DMS53 treated with DMSO at 0.1 percent for 48 hours (cell line): ENCODE results near the gene DDI1.

Experiments
- DNase-seq: peaks from one replicate; lab custom pipeline; 2025; ENCODE audit not compliant: unreplicated experiment; lab: John Stamatoyannopoulos, UW

DDI1 gene

GRCh38 chr11:104075706-104076105 is 39.3 kb downstream of the DDI1 start:
- DNase-seq = no peak

GRCh38 chr11:104076455-104076854 is 40.0 kb downstream of the DDI1 start:
- no peak for DNase-seq

- no peak for DNase-seq
Observed at GRCh38 chr11:104078245-104078644, 41.8 kb downstream of the DDI1 start.

DNA sequence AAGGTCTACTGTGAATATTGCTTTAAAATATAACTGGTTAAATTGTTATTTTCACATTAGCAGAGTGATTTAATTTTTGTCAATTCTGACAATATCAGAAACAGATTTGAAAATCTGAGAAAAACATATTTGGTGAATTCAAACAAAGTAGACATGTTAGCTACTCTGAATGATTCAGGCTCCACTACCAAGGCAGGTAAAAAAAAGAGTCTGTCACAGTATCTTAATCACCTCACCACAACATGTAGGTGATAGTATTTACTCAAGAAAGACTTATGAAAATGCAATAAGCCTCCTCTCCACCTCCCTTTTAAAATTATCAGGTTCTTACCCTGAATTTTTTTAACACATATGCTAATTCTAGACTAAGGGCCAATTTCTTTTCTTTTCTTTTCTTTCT is 42.6 kb downstream of the DDI1 start:
- DNase-seq = no peak

GRCh38 chr11:104086621-104087020 is 50.2 kb downstream of the DDI1 start:
- DNase-seq = no peak
